ENCODE measurements around the gene TAF12. TPM values are rescaled to one million over a fixed set of nuclear protein-coding genes. Genes with fewer than 3 reads are reported as not detected.

Gene TAF12
- polyA plus RNA-seq, 1 donor from 2014 or later, result 59.3 TPM

DNA sequence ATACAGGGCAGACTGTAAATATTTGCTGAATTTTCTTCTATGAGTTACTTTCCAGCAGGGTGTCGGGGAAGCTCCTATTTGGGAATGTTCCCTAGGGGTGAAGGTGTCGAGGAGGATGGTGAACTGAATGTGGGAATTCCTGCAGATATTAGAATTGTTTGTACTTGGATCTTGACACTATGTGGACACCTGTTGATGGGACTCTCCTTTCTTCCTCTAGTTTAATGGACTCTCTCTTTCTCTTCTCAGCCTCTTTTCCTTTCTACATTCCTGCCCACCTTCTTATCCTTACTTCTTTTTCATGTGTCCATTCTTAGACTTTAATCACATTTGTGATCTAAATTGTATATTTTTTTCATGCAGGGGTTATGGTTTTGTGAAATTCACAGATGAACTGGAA lies 75.9 kb downstream of the TAF12 start:
- no peak overlapping the region for H3K27ac ChIP-seq (ENCODE audit: low read length)
- H3K4me3 ChIP-seq (ENCODE audit: low read length), result no peak overlapping the region
- H3K79me2 ChIP-seq (replicated peaks; ENCODE audit: insufficient read depth, low read length), result no peaks in the 10 kb centered on the region
- H3F3A ChIP-seq (ENCODE audit: insufficient read depth, low read length, poor library complexity, severe bottlenecking), result no peaks in the 10 kb centered on the region
- H2AFZ ChIP-seq (ENCODE audit: low read depth, low read length), result no peak overlapping the region
- H3K9me2 ChIP-seq (ENCODE audit: insufficient read depth, low read length), result no peaks in the 10 kb centered on the region
- peaks cover 7% of the 10 kb centered on the region for H3K36me3 ChIP-seq (ENCODE audit: insufficient read depth, low read length)
- H3K9me3 ChIP-seq (ENCODE audit: low read length), result no peaks in the 10 kb centered on the region
- H3K9ac ChIP-seq (ENCODE audit: low read length), result no peak overlapping the region
- H4K20me1 ChIP-seq (ENCODE audit: insufficient read depth), result no peaks in the 10 kb centered on the region
- TF ChIP-seq EZH2 (IDR thresholded peaks at IDR 0.05; ENCODE audit: borderline replicate concordance, insufficient read depth, low read length, poor library complexity, severe bottlenecking) (no peak), SMC3 (conservative IDR thresholded peaks at IDR 0.05; ENCODE audit: poor library complexity) (no peak)
- TF ChIP-seq, protein P1, sequence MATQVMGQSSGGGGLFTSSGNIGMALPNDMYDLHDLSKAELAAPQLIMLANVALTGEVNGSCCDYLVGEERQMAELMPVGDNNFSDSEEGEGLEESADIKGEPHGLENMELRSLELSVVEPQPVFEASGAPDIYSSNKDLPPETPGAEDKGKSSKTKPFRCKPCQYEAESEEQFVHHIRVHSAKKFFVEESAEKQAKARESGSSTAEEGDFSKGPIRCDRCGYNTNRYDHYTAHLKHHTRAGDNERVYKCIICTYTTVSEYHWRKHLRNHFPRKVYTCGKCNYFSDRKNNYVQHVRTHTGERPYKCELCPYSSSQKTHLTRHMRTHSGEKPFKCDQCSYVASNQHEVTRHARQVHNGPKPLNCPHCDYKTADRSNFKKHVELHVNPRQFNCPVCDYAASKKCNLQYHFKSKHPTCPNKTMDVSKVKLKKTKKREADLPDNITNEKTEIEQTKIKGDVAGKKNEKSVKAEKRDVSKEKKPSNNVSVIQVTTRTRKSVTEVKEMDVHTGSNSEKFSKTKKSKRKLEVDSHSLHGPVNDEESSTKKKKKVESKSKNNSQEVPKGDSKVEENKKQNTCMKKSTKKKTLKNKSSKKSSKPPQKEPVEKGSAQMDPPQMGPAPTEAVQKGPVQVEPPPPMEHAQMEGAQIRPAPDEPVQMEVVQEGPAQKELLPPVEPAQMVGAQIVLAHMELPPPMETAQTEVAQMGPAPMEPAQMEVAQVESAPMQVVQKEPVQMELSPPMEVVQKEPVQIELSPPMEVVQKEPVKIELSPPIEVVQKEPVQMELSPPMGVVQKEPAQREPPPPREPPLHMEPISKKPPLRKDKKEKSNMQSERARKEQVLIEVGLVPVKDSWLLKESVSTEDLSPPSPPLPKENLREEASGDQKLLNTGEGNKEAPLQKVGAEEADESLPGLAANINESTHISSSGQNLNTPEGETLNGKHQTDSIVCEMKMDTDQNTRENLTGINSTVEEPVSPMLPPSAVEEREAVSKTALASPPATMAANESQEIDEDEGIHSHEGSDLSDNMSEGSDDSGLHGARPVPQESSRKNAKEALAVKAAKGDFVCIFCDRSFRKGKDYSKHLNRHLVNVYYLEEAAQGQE (IDR thresholded peaks at IDR 0.05; ENCODE audit: borderline replicate concordance), result no peak
- no peak overlapping the region for H3K4me2 ChIP-seq (ENCODE audit: low read length)
- H3K27me3 ChIP-seq (ENCODE audit: insufficient read depth, low read depth, low read length), result no peaks in the 10 kb centered on the region

DNA sequence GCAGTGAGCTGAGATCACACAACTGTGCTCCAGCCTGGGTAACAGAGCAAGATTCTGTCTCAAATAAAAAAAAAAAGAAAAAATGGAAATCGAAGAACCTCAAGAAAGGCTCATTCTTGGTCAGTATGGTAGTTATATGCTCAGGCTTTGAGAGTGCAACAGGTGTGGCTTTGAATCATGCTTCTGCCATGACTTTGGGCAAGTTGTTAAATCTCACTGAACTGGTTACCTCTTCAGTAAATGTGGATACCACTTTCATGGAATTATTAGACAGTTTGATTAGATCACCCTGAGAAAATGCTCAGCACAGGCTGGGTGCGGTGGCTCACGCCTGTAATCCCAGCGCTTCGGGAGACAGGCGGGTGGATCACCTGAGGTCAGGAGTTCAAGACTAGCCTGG lies 77.1 kb downstream of the TAF12 start:
- Histone ChIP-seq H4K20me1 (ENCODE audit: insufficient read depth) (no peaks in the 10 kb centered on the region), H3K9ac (ENCODE audit: low read length) (no peak overlapping the region), H3K27ac (ENCODE audit: low read length) (no peak overlapping the region), H3K9me3 (ENCODE audit: low read length) (no peaks in the 10 kb centered on the region), H2AFZ (ENCODE audit: low read depth, low read length) (no peak overlapping the region), H3K27me3 (ENCODE audit: insufficient read depth, low read depth, low read length) (no peaks in the 10 kb centered on the region), H3K79me2 (replicated peaks; ENCODE audit: insufficient read depth, low read length) (no peaks in the 10 kb centered on the region), H3F3A (ENCODE audit: insufficient read depth, low read length, poor library complexity, severe bottlenecking) (no peaks in the 10 kb centered on the region), H3K9me2 (ENCODE audit: insufficient read depth, low read length) (no peaks in the 10 kb centered on the region), H3K4me3 (ENCODE audit: low read length) (no peak overlapping the region), H3K4me2 (ENCODE audit: low read length) (no peak overlapping the region), H3K36me3 (ENCODE audit: insufficient read depth, low read length) (peaks cover 7% of the 10 kb centered on the region)
- TF ChIP-seq SMC3 (conservative IDR thresholded peaks at IDR 0.05; ENCODE audit: poor library complexity), result no peak
- no peak for TF ChIP-seq TAF1 (IDR thresholded peaks at IDR 0.05; ENCODE audit: low read depth)
- TF ChIP-seq POLR2AphosphoS5 (IDR thresholded peaks at IDR 0.05), result no peak
- TF ChIP-seq RAD21 (conservative IDR thresholded peaks at IDR 0.05), result no peak
- TF ChIP-seq, protein P1 (IDR thresholded peaks at IDR 0.05; ENCODE audit: borderline replicate concordance), result no peak
- no peak for TF ChIP-seq MXI1 (conservative IDR thresholded peaks at IDR 0.05; ENCODE audit: poor library complexity, severe bottlenecking)
- TF ChIP-seq EZH2 (IDR thresholded peaks at IDR 0.05; ENCODE audit: borderline replicate concordance, insufficient read depth, low read length, poor library complexity, severe bottlenecking), result no peak
- TF ChIP-seq, protein P2, sequence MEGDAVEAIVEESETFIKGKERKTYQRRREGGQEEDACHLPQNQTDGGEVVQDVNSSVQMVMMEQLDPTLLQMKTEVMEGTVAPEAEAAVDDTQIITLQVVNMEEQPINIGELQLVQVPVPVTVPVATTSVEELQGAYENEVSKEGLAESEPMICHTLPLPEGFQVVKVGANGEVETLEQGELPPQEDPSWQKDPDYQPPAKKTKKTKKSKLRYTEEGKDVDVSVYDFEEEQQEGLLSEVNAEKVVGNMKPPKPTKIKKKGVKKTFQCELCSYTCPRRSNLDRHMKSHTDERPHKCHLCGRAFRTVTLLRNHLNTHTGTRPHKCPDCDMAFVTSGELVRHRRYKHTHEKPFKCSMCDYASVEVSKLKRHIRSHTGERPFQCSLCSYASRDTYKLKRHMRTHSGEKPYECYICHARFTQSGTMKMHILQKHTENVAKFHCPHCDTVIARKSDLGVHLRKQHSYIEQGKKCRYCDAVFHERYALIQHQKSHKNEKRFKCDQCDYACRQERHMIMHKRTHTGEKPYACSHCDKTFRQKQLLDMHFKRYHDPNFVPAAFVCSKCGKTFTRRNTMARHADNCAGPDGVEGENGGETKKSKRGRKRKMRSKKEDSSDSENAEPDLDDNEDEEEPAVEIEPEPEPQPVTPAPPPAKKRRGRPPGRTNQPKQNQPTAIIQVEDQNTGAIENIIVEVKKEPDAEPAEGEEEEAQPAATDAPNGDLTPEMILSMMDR (IDR thresholded peaks at IDR 0.05; ENCODE audit: poor library complexity, severe bottlenecking), result no peak
- no peak for TF ChIP-seq EP300 (conservative IDR thresholded peaks at IDR 0.05; ENCODE audit: poor library complexity, severe bottlenecking)

Measured in neural cell (in vitro differentiated cells).